RWPE2 (cell line): ENCODE results near the gene DRC3.

Experiments
- ATAC-seq: fragments of 200-7000 bp; cut with Tn5 transposase; 3 replicates; pipeline ENCODE4 v1.9.1; 2021; ENCODE audit warnings: low read depth
- DNase-seq: peaks from one replicate; pipeline ENCODE4 v3.0.0-alpha.2; 2020; ENCODE audit warnings: low spot score
- H3K27ac ChIP-seq: fragments of 450-650 bp; 2 replicates; pipeline ENCODE4 v1.5.1; 2017; ENCODE audit warnings: mild to moderate bottlenecking; ENCODE audit not compliant: poor library complexity, severe bottlenecking
- H3K27me3 ChIP-seq: fragments of 250-450 bp; sonication (Bioruptor Pico); 2 replicates; pipeline ENCODE4 v1.5.1; 2021; ENCODE audit warnings: mild to moderate bottlenecking, moderate library complexity; ENCODE audit not compliant: insufficient read depth, poor library complexity, severe bottlenecking
- H3K36me3 ChIP-seq: fragments of 250-450 bp; sonication (Bioruptor Pico); 2 replicates; pipeline ENCODE4 v1.5.1; 2020; ENCODE audit warnings: low read depth, mild to moderate bottlenecking, moderate library complexity
- H3K4me1 ChIP-seq: fragments of 250-450 bp; sonication (Bioruptor Pico); 2 replicates; pipeline ENCODE4 v1.5.1; 2021; ENCODE audit warnings: mild to moderate bottlenecking, moderate library complexity; ENCODE audit not compliant: insufficient read depth, poor library complexity, severe bottlenecking
- H3K4me3 ChIP-seq: fragments of 250-450 bp; sonication (Bioruptor Pico); 2 replicates; pipeline ENCODE4 v1.5.1; 2021; ENCODE audit warnings: mild to moderate bottlenecking, moderate library complexity; ENCODE audit not compliant: severe bottlenecking
- H3K9me3 ChIP-seq: fragments of 250-450 bp; sonication (Bioruptor Pico); 2 replicates; pipeline ENCODE4 v1.5.1; 2021; ENCODE audit warnings: mild to moderate bottlenecking, moderate library complexity; ENCODE audit not compliant: severe bottlenecking
- CTCF ChIP-seq: fragments of 450-650 bp; IDR thresholded peaks from one replicate; pipeline ENCODE4 v1.5.1; 2017; ENCODE audit warnings: mild to moderate bottlenecking, moderate library complexity; ENCODE audit not compliant: poor library complexity, severe bottlenecking

Gene DRC3

DNA sequence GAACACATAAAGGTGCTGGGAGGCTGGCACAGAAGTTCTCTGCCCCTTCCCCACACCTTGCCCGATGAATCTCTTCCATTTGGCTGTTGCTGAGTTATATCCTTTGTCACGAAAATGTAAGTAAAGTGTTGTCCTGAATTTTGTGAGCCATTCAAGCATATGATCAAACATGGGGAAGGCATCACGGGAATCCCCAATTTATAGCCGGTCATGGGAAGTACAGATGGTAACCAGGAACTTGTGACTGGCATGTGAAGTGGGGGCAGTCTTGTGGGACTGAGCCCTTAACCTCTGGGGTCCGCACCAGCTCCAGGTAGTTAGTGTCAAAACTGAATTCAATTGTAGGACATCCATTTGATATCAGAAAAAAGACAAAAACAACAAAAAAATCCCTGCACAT lies 13.7 kb upstream of the DRC3 start:
- H3K27ac ChIP-seq: peak overlapping the region; percentile 99
- no peak for TF ChIP-seq CTCF
- H3K4me3 ChIP-seq: no peak overlapping the region

DNA sequence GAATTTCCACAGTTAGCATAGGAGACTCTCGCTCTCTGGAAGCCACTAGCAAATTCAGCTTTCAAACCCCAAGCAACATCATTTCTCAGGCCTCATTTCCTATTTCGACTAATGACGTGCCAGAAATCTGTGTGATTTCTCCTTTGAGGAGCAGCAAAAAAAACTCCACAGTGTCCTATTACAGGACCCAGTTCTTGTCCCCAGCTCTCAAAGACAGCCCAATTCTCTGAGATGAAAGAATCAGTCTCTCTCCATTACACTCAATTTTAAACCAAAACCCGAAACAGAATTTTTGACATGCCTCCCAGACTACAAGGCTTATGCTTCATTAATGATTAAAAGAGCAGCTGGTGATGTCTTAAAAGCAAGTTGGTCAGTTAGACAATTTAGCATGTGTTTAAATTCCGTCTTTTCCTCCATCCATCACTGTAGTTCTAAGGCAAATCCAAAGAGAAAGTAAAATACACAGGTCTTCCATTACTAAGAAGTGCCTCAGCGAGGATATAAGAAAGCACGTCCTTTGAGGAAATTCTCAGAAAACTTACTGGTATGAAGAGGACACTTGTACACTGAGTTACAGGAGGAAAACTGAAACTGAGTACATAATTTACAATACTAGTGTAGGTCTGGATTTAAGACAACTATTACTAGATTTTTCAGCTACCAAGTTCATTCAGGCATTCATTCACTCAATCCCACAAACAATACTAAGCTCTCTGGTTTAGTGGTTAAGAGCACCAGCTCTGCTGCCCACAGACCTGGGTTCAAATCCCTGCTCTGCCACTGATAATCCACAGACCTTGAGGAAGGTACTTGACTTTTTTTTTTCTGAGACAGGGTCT lies 12.9 kb upstream of the DRC3 start:
- Histone ChIP-seq H3K4me3 (peak overlapping the region; percentile 11), H3K27ac (peak overlapping the region; percentile 99)

More for the DNA sequence above, 13.7 kb upstream of the DRC3 start:
- peaks cover 7% of the 10 kb centered on the region for H3K36me3 ChIP-seq
- peaks cover 24% of the 10 kb centered on the region for H3K4me1 ChIP-seq
- no peaks in the 10 kb centered on the region for H3K9me3 ChIP-seq
- ATAC-seq (no peak), DNase-seq (no peak)
- H3K27me3 ChIP-seq: no peaks in the 10 kb centered on the region

GRCh38 chr17:17960500-17961030 lies 12.1 kb upstream of the DRC3 start:
- Histone ChIP-seq H3K36me3 (peaks cover 5% of the 10 kb centered on the region), H3K4me1 (peaks cover 24% of the 10 kb centered on the region), H3K27ac (peak overlapping the region; percentile 99), H3K4me3 (no peak overlapping the region), H3K27me3 (no peaks in the 10 kb centered on the region), H3K9me3 (no peaks in the 10 kb centered on the region)
- DNase-seq: no peak
- no peak for TF ChIP-seq CTCF
- ATAC-seq: no peak

More for the DNA sequence above, 12.9 kb upstream of the DRC3 start:
- ATAC-seq: 0 out of 3 replicates have a peak, but pooled peaks have one; percentile 5
- TF ChIP-seq CTCF: no peak
- no peaks in the 10 kb centered on the region for H3K27me3 ChIP-seq
- H3K36me3 ChIP-seq: peaks cover 7% of the 10 kb centered on the region
- no peak for DNase-seq
- H3K4me1 ChIP-seq: peaks cover 24% of the 10 kb centered on the region
- no peaks in the 10 kb centered on the region for H3K9me3 ChIP-seq

DNA sequence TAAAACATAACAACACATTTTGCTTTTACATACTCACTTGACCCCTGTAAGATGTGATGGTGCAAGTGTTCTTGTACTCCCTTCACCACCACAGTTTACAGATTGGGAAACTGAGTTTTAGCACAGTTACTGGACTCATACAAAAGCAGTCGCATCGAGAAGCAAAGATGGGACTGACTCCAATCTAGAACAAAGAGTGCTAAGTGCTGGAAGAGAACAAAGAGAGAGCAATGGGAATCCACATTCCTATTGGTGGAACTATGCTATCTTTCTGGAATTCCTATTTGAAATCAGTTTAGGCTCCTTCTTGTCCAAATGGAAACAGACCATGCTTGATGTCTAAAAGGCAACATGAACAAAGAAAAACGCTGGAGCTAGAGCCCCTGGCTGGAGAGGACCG lies 9.6 kb upstream of the DRC3 start:
- Histone ChIP-seq H3K27ac (no peak overlapping the region), H3K4me1 (peaks cover 14% of the 10 kb centered on the region), H3K9me3 (no peaks in the 10 kb centered on the region), H3K4me3 (no peak overlapping the region), H3K27me3 (no peaks in the 10 kb centered on the region), H3K36me3 (peaks cover 3% of the 10 kb centered on the region; the same call in 1 of the 2 replicates)
- no peak for TF ChIP-seq CTCF
- no peak for ATAC-seq
- DNase-seq: no peak
